Neutrophil (primary cell): Measurements from ENCODE around the gene SH2D2A.

ENCODE experiments used
- H3K27ac ChIP-seq: fragments of 200-600 bp; sonication (generic); 2 replicates; pipeline ENCODE4 v1.5.1; 2016; ENCODE audit warnings: mild to moderate bottlenecking, moderate library complexity
- H3K27me3 ChIP-seq: fragments of 200-600 bp; sonication (generic); 2 replicates; pipeline ENCODE4 v1.6.0; 2016; ENCODE audit warnings: mild to moderate bottlenecking
- H3K36me3 ChIP-seq: fragments of 200-600 bp; sonication (generic); 2 replicates; pipeline ENCODE4 v1.5.1; 2017
- H3K4me1 ChIP-seq, 2 experiments: fragments of 200-600 bp in 1 of 2; sonication (generic) in 1 of 2; 1 replicate in 1 of 2; 2 replicates in 1 of 2; pipeline versions ENCODE4 v1.5.1 to v1.6.1; 2013 to 2016; ENCODE audit warnings: low read depth in 1 of 2, low read length in 1 of 2, mild to moderate bottlenecking in 1 of 2, moderate library complexity in 1 of 2; ENCODE audit not compliant: control insufficient read depth in 1 of 2, insufficient read depth in 1 of 2
- H3K4me3 ChIP-seq, 2 experiments: fragments of 200-600 bp in 1 of 2; sonication (generic) in 1 of 2; 1 replicate in 1 of 2; 2 replicates in 1 of 2; pipeline ENCODE4 v1.5.1; 2013 to 2016; ENCODE audit warnings: low read depth in 1 of 2, low read length in 1 of 2, mild to moderate bottlenecking in 1 of 2, moderate library complexity in 1 of 2
- H3K9me3 ChIP-seq: fragments of 200-600 bp; sonication (generic); 2 replicates; pipeline ENCODE4 v1.5.1; 2016
- CTCF ChIP-seq: fragments of 200-600 bp; sonication (generic); IDR thresholded peaks from 2 replicates; pipeline ENCODE4 v1.5.1; 2016; ENCODE audit warnings: antibody characterized with exemption

SH2D2A gene

GRCh38 chr1:156777573-156777972, 39.1 kb downstream of the SH2D2A start:
- H3K27me3 ChIP-seq: no peaks in the 10 kb centered on the region
- no peak for TF ChIP-seq CTCF
- no peak overlapping the region for H3K27ac ChIP-seq
- H3K4me3 ChIP-seq: no peak overlapping the region
- H3K4me1 ChIP-seq: peaks cover 0 to 3% of the 10 kb centered on the region in 2 experiments
- peaks cover 4% of the 10 kb centered on the region for H3K36me3 ChIP-seq
- no peaks in the 10 kb centered on the region for H3K9me3 ChIP-seq

GRCh38 chr1:156776942-156777341, 39.7 kb downstream of the SH2D2A start:
- no peaks in the 10 kb centered on the region for H3K27me3 ChIP-seq
- no peaks in the 10 kb centered on the region for H3K36me3 ChIP-seq
- no peaks in the 10 kb centered on the region for H3K9me3 ChIP-seq
- TF ChIP-seq CTCF: no peak
- peaks cover 0 to 3% of the 10 kb centered on the region in 2 experiments for H3K4me1 ChIP-seq
- no peak overlapping the region for H3K27ac ChIP-seq
- H3K4me3 ChIP-seq: no peak overlapping the region

- H3K27ac ChIP-seq: no peak overlapping the region
Observed at GRCh38 chr1:156775799-156776198, 40.8 kb downstream of the SH2D2A start.

GRCh38 chr1:156773607-156774006, 43.0 kb downstream of the SH2D2A start:
- Histone ChIP-seq H3K36me3 (no peaks in the 10 kb centered on the region), H3K9me3 (no peaks in the 10 kb centered on the region), H3K4me1 (peaks cover 7% of the 10 kb centered on the region in 2 experiments), H3K27me3 (no peaks in the 10 kb centered on the region), H3K4me3 (no peak overlapping the region), H3K27ac (no peak overlapping the region)
- no peak for TF ChIP-seq CTCF

More at GRCh38 chr1:156775799-156776198, 40.8 kb downstream of the SH2D2A start:
- Histone ChIP-seq H3K4me1 (no peaks in the 10 kb centered on the region), H3K4me3 (no peak overlapping the region), H3K9me3 (no peaks in the 10 kb centered on the region), H3K36me3 (no peaks in the 10 kb centered on the region), H3K27me3 (no peaks in the 10 kb centered on the region)
- no peak for TF ChIP-seq CTCF

GRCh38 chr1:156772728-156773497, 43.7 kb downstream of the SH2D2A start:
- H3K9me3 ChIP-seq: no peaks in the 10 kb centered on the region
- no peak overlapping the region for H3K27ac ChIP-seq
- H3K4me1 ChIP-seq: peaks cover 14% of the 10 kb centered on the region in 2 experiments
- H3K27me3 ChIP-seq: no peaks in the 10 kb centered on the region
- H3K36me3 ChIP-seq: no peaks in the 10 kb centered on the region
- no peak overlapping the region for H3K4me3 ChIP-seq
- no peak for TF ChIP-seq CTCF
